HepG2 (cell line): Measurements from ENCODE around the gene APOC4.
"Not testable (repeated sequence)": the region's sequence is repeated elsewhere in the genome, so short reads cannot be mapped to it uniquely, and the experiment has no call there.

Experiments used
- EZH2 ChIP-seq: conservative IDR thresholded peaks from 2 replicates; pipeline ENCODE4 v1.6.1; 2012; ENCODE audit warnings: mild to moderate bottlenecking, low read depth, low read length, moderate library complexity
- FOXM1 ChIP-seq: sonication (generic); formaldehyde crosslinking; IDR thresholded peaks from 2 replicates; pipeline ENCODE4 v1.5.0; 2020; ENCODE audit warnings: missing genetic modification reagents
- KAT7 ChIP-seq: IDR thresholded peaks from 2 replicates; pipeline ENCODE4 v1.6.1; 2018; ENCODE audit warnings: borderline replicate concordance, missing compliant biosample characterization
- MXI1 ChIP-seq: IDR thresholded peaks from 3 replicates; pipeline ENCODE4 v1.6.1; 2012; ENCODE audit warnings: low read depth, low read length, inconsistent platforms, borderline replicate concordance
- RAD21 ChIP-seq: fragments of 450-650 bp; formaldehyde crosslinking; IDR thresholded peaks from 2 replicates; pipeline ENCODE4 v1.5.0; 2020; ENCODE audit warnings: mild to moderate bottlenecking
- TOE1 ChIP-seq: sonication (generic); formaldehyde crosslinking; IDR thresholded peaks from 2 replicates; pipeline ENCODE4 v1.4.0; 2020; ENCODE audit warnings: mild to moderate bottlenecking, missing genetic modification reagents
- ZNF282 ChIP-seq: fragments of 450-650 bp; IDR thresholded peaks from 2 replicates; pipeline ENCODE4 v1.6.1; 2018; ENCODE audit not compliant: partially characterized antibody
- ZNF782 ChIP-seq: sonication (generic); formaldehyde crosslinking; IDR thresholded peaks from 2 replicates; pipeline ENCODE4 v1.4.0; 2020; ENCODE audit warnings: missing genetic modification reagents, mild to moderate bottlenecking, borderline replicate concordance
- TF ChIP-seq, protein P1 (sequence below): sonication (generic); formaldehyde crosslinking; IDR thresholded peaks from 2 replicates; pipeline ENCODE4 v1.5.0; 2020; ENCODE audit warnings: mild to moderate bottlenecking, missing genetic modification reagents, moderate library complexity
- TF ChIP-seq, protein P2 (sequence below), 2 experiments: fragments of 450-650 bp in 1 of 2; sonication (generic) in 1 of 2; formaldehyde crosslinking; IDR thresholded peaks; 2 replicates each; pipeline versions ENCODE4 v1.5.0 to v1.8.0; 2020 to 2022; ENCODE audit warnings: mild to moderate bottlenecking in 1 of 2, missing genetic modification reagents in 1 of 2
- TF ChIP-seq, protein P3 (sequence below): sonication (generic); formaldehyde crosslinking; conservative IDR thresholded peaks from 2 replicates; pipeline ENCODE4 v1.8.0; 2022; ENCODE audit warnings: mild to moderate bottlenecking, moderate library complexity, missing genetic modification reagents
- TF ChIP-seq, protein P4 (sequence below): sonication (generic); formaldehyde crosslinking; IDR thresholded peaks from 2 replicates; pipeline ENCODE4 v1.4.0; 2020; ENCODE audit warnings: low read depth, missing genetic modification reagents

DNA sequence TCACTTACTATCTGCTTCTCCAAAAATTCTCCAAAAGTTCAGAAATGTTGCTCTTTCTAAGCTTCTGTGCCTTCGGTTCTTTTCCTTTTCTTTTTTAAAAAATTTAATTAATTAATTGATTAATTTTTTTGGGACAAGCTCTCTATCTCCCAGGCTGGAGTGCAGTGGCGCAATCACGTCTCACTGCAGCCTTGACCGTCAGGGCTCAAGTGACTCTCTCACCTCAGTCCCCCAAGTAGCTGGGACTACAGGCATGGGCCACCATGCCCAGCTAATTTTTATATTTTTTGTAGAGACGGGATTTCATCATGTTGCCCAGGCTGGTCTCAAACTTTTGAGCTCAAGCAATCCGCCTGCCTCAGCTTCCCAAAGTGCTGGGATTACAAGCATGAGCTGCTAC is 29.4 kb downstream of the APOC4 start:
- TF ChIP-seq, protein P1, sequence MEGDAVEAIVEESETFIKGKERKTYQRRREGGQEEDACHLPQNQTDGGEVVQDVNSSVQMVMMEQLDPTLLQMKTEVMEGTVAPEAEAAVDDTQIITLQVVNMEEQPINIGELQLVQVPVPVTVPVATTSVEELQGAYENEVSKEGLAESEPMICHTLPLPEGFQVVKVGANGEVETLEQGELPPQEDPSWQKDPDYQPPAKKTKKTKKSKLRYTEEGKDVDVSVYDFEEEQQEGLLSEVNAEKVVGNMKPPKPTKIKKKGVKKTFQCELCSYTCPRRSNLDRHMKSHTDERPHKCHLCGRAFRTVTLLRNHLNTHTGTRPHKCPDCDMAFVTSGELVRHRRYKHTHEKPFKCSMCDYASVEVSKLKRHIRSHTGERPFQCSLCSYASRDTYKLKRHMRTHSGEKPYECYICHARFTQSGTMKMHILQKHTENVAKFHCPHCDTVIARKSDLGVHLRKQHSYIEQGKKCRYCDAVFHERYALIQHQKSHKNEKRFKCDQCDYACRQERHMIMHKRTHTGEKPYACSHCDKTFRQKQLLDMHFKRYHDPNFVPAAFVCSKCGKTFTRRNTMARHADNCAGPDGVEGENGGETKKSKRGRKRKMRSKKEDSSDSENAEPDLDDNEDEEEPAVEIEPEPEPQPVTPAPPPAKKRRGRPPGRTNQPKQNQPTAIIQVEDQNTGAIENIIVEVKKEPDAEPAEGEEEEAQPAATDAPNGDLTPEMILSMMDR, result not testable (repeated sequence)
- not testable (repeated sequence) for TF ChIP-seq MXI1; ZNF782 (CRISPR knock-in tag); KAT7 (CRISPR knock-in tag); RAD21 (CRISPR knock-in tag); TOE1 (CRISPR knock-in tag); FOXM1 (CRISPR knock-in tag); EZH2; ZNF282
- TF ChIP-seq, protein P2, sequence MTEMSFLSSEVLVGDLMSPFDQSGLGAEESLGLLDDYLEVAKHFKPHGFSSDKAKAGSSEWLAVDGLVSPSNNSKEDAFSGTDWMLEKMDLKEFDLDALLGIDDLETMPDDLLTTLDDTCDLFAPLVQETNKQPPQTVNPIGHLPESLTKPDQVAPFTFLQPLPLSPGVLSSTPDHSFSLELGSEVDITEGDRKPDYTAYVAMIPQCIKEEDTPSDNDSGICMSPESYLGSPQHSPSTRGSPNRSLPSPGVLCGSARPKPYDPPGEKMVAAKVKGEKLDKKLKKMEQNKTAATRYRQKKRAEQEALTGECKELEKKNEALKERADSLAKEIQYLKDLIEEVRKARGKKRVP (CRISPR knock-in tag; IDR thresholded peaks at IDR 0.05), result not testable (repeated sequence)
- TF ChIP-seq, protein P3, sequence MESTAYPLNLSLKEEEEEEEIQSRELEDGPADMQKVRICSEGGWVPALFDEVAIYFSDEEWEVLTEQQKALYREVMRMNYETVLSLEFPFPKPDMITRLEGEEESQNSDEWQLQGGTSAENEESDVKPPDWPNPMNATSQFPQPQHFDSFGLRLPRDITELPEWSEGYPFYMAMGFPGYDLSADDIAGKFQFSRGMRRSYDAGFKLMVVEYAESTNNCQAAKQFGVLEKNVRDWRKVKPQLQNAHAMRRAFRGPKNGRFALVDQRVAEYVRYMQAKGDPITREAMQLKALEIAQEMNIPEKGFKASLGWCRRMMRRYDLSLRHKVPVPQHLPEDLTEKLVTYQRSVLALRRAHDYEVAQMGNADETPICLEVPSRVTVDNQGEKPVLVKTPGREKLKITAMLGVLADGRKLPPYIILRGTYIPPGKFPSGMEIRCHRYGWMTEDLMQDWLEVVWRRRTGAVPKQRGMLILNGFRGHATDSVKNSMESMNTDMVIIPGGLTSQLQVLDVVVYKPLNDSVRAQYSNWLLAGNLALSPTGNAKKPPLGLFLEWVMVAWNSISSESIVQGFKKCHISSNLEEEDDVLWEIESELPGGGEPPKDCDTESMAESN (CRISPR knock-in tag), result not testable (repeated sequence)
- TF ChIP-seq, protein P4, sequence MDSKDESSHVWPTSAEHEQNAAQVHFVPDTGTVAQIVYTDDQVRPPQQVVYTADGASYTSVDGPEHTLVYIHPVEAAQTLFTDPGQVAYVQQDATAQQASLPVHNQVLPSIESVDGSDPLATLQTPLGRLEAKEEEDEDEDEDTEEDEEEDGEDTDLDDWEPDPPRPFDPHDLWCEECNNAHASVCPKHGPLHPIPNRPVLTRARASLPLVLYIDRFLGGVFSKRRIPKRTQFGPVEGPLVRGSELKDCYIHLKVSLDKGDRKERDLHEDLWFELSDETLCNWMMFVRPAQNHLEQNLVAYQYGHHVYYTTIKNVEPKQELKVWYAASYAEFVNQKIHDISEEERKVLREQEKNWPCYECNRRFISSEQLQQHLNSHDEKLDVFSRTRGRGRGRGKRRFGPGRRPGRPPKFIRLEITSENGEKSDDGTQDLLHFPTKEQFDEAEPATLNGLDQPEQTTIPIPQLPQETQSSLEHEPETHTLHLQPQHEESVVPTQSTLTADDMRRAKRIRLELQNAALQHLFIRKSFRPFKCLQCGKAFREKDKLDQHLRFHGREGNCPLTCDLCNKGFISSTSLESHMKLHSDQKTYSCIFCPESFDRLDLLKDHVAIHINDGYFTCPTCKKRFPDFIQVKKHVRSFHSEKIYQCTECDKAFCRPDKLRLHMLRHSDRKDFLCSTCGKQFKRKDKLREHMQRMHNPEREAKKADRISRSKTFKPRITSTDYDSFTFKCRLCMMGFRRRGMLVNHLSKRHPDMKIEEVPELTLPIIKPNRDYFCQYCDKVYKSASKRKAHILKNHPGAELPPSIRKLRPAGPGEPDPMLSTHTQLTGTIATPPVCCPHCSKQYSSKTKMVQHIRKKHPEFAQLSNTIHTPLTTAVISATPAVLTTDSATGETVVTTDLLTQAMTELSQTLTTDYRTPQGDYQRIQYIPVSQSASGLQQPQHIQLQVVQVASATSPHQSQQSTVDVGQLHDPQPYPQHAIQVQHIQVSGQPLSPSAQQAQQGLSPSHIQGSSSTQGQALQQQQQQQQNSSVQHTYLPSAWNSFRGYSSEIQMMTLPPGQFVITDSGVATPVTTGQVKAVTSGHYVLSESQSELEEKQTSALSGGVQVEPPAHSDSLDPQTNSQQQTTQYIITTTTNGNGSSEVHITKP (CRISPR knock-in tag), result not testable (repeated sequence)
